HuH-7.5 (cell line): ENCODE measurements around the gene PAFAH2.
A peak's percentile ranks its signal among the peaks of the same experiment; 100 is the strongest.

Experiments
- DNase-seq: peaks from one replicate; pipeline ENCODE4 v3.0.0; 2011; ENCODE audit warnings: low spot score

The PAFAH2 gene

GRCh38 chr1:25929016-25929415, 68.8 kb downstream of the PAFAH2 start:
- DNase-seq = no peak

- no peak for DNase-seq
These were observed 70.2 kb downstream of the PAFAH2 start for GRCh38 chr1:25927521-25928265.

- DNase-seq = no peak
These were observed 70.9 kb downstream of the PAFAH2 start for GRCh38 chr1:25926731-25927496.

- DNase-seq = no peak
These were observed 73.4 kb downstream of the PAFAH2 start for GRCh38 chr1:25924454-25924853.

- DNase-seq = no peak
These were observed 74.8 kb downstream of the PAFAH2 start for GRCh38 chr1:25922971-25923552.

GRCh38 chr1:25922056-25922970, 75.5 kb downstream of the PAFAH2 start:
- peak; percentile 17 for DNase-seq

- no peak for DNase-seq
These were observed 79.2 kb downstream of the PAFAH2 start for GRCh38 chr1:25918615-25919014.

GRCh38 chr1:25917996-25918395, 79.9 kb downstream of the PAFAH2 start:
- DNase-seq = no peak

- DNase-seq = no peak
These were observed 81.4 kb downstream of the PAFAH2 start for GRCh38 chr1:25916460-25916859.

- DNase-seq = no peak
These were observed 83.5 kb downstream of the PAFAH2 start for GRCh38 chr1:25914074-25914995.

GRCh38 chr1:25913206-25913605, 84.7 kb downstream of the PAFAH2 start:
- no peak for DNase-seq

GRCh38 chr1:25912076-25912831, 85.6 kb downstream of the PAFAH2 start:
- DNase-seq = no peak

GRCh38 chr1:25911162-25911561, 86.7 kb downstream of the PAFAH2 start:
- DNase-seq = no peak
